ENCODE measurements around the gene AZGP1.

Gene AZGP1

DNA sequence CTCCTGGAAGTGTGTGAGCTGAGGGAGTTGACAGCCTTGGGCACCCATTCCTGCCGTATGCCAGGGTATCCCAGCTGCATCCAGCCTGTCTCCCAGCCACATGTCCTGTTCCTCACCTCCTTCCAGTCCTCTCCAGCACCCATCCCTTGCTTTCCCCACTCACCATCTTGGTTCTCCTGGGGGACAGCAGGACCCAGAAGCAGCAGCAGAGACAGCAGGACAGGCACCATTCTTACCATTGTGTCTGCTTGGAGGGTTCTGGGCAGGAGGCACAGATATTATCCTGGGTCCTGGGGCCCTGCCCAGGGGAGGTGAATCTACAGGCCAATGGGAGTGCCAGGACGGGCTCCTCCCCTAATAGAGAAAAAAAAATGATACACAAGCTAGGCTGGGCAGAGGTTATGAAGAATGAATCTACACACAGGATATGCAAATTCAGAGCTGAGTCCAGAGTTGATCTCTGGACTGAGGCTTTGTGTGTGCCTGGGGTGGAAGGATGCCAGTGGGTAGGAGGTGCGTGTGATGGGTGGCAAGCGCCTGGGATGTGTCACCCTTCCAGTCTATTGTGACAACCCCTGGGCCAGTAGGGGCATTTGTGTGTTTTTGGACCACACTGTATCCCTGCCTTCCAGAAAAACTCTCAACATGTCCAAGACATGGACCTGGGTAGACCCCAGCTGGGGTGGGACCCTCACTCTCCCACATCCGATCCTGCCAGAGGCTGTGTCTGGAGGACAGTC lies at the start of gene AZGP1:
Gene AZGP1, minus strand, starts transcription at position 250 of the 740 bp plus-strand sequence. Its CDS starts 11 bp downstream, at position 239.
- no peak within 1 kb of the TSS for H3K4me3 ChIP-seq (ENCODE audit: low read depth, low read length)
- TF ChIP-seq, protein P1, sequence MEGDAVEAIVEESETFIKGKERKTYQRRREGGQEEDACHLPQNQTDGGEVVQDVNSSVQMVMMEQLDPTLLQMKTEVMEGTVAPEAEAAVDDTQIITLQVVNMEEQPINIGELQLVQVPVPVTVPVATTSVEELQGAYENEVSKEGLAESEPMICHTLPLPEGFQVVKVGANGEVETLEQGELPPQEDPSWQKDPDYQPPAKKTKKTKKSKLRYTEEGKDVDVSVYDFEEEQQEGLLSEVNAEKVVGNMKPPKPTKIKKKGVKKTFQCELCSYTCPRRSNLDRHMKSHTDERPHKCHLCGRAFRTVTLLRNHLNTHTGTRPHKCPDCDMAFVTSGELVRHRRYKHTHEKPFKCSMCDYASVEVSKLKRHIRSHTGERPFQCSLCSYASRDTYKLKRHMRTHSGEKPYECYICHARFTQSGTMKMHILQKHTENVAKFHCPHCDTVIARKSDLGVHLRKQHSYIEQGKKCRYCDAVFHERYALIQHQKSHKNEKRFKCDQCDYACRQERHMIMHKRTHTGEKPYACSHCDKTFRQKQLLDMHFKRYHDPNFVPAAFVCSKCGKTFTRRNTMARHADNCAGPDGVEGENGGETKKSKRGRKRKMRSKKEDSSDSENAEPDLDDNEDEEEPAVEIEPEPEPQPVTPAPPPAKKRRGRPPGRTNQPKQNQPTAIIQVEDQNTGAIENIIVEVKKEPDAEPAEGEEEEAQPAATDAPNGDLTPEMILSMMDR (IDR thresholded peaks at IDR 0.05; ENCODE audit: low read depth, low read length, missing control alignments) = no peak
- DNase-seq (ENCODE audit: low read depth) = no peak

DNA sequence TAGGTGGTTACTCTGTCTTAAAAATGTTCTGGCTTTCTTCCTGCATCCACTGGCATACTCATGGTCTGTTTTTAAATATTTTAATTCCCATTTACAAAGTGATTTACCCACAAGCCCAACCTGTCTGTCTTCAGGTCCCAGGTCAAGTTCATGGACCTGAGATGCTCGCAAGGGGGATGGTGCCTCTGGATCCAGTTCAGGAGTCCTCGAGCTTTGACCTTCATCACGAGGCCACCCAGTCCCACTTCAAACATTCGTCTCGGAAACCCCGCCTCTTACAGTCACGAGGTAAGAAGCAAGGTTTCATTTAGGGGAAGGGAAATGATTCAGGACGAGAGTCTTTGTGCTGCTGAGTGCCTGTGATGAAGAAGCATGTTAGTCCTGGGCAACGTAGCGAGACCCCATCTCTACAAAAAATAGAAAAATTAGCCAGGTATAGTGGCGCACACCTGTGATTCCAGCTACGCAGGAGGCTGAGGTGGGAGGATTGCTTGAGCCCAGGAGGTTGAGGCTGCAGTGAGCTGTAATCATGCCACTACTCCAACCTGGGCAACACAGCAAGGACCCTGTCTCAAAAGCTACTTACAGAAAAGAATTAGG lies 48.3 kb upstream of the AZGP1 start:
- no peak overlapping the region for H3K4me3 ChIP-seq (ENCODE audit: low read depth, low read length)
- no peak for DNase-seq (ENCODE audit: low read depth)
- TF ChIP-seq, protein P1 (IDR thresholded peaks at IDR 0.05; ENCODE audit: low read depth, low read length, missing control alignments) = no peak

DNA sequence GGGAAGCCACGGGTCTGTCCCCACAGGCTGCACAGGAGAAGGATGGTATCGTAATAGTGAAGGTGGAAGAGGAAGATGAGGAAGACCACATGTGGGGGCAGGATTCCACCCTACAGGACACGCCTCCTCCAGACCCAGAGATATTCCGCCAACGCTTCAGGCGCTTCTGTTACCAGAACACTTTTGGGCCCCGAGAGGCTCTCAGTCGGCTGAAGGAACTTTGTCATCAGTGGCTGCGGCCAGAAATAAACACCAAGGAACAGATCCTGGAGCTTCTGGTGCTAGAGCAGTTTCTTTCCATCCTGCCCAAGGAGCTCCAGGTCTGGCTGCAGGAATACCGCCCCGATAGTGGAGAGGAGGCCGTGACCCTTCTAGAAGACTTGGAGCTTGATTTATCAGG lies 47.7 kb upstream of the AZGP1 start:
- TF ChIP-seq, protein P1 (IDR thresholded peaks at IDR 0.05; ENCODE audit: low read depth, low read length, missing control alignments) = no peak
- no peak overlapping the region for H3K4me3 ChIP-seq (ENCODE audit: low read depth, low read length)
- no peak for DNase-seq (ENCODE audit: low read depth)

DNA sequence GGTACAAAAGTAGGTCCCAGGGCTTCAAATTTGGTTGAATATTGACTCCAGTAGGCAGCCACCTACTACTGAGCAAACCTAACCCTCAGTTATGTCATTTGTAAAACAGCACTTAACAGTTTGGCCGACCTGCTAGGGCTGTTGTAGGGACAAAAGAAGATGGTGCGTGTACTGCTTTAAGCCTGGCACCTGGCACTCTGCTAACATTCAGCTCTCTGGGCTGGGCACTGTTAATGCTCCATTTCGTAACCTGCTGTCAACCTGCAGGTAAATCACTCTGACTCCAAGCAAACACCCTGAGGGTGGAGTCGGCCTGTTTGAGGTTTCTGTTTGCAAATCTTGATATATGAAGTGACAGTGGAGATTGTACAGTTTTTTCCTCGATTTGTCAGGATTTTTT lies 46.8 kb upstream of the AZGP1 start:
- DNase-seq (ENCODE audit: low read depth) = no peak
- H3K4me3 ChIP-seq (ENCODE audit: low read depth, low read length) = no peak overlapping the region

DNA sequence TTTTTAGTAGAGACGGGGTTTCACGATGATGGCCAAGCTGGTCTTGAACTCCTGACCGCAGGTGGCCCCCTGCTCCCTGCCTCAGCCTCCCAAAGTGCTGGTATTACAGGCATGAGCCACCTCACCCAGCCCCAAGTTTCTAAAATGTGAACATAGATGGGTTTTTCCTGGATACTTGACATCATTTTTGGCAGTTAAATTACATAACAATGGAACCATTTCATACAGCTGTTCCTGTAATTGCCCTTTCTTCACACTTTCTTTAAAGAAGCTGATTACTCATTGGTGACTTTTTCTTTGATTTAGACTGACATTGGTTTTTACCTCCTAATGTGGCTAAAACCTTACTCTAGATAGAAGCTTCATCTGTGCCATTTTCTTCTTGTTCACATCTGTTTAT lies 45.5 kb upstream of the AZGP1 start:
- no peak for DNase-seq (ENCODE audit: low read depth)
- H3K4me3 ChIP-seq (ENCODE audit: low read depth, low read length) = no peak overlapping the region
- TF ChIP-seq, protein P1 (IDR thresholded peaks at IDR 0.05; ENCODE audit: low read depth, low read length, missing control alignments) = no peak

More for the DNA sequence above, 46.8 kb upstream of the AZGP1 start:
- TF ChIP-seq, protein P1 (IDR thresholded peaks at IDR 0.05; ENCODE audit: low read depth, low read length, missing control alignments) = no peak

DNA sequence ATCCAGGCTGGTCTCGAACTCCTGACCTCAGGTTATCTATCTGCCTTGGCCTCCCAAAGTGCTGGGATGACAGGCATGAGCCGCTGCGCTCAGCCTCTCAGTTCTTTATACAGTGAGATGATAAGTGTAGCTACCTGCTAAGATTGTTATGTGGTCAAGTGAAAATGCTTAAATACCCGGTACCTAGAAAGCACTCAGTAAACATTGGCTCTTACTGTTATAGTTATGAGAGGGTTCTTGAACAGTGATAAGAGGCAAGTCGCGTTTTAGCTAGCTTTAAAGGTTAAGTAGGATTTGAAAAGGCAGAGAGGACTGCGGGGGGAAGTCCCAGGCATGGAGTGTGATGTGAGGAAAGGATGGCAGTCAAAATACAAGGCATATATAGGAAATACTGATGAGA lies 44.1 kb upstream of the AZGP1 start:
- no peak overlapping the region for H3K4me3 ChIP-seq (ENCODE audit: low read depth, low read length)
- TF ChIP-seq, protein P1 (IDR thresholded peaks at IDR 0.05; ENCODE audit: low read depth, low read length, missing control alignments) = no peak
- no peak for DNase-seq (ENCODE audit: low read depth)
